ENCODE data around the gene RRP8.

RRP8 gene

DNA sequence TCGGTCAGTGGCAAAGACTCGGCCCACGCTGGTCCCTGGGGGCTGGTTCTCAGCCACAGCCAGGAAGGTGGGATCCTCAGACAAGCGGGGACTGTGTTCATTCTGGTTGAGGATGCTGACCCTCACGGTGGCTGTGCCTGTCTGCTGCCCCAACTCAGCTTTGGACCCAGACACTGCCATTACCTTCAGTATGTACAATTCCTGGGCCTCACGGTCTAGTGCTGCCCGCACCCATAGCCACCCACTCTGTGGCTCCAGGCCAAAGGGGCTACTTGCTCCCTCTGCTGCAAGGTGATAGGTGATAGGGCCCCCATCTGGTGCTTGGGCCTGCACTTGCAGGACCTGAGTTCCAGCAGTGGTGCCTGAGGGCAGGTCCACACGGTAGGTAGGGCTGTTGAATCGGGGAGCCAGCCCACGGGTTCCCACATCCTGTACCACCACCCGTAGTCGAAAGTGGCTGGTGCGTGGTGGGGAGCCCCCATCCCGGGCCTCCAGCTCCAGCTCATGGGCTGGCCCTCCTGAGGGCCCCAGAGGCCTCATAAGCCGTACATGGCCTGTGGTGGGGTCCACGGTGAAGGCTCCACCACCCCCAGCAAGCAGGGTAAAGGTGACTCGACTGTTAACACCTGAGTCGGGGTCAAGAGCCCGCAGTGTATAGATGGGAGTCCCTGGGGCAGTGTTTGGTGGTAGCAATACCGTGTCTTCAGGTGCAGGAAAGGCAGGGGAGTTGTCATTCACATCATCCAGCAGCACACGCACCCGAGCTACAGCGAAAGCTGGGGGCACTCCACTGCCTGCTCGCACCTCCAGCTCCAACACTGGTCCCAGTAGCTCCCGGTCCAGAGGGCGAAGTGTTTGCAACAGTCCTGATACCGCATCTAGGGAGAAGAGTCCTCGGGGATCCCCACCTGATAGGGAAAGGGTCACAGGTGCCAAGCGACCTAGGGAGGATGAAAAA, 29.0 kb upstream of the RRP8 start:
- no peak for DNase-seq (ENCODE audit: low read depth in 2 of 2)

DNA sequence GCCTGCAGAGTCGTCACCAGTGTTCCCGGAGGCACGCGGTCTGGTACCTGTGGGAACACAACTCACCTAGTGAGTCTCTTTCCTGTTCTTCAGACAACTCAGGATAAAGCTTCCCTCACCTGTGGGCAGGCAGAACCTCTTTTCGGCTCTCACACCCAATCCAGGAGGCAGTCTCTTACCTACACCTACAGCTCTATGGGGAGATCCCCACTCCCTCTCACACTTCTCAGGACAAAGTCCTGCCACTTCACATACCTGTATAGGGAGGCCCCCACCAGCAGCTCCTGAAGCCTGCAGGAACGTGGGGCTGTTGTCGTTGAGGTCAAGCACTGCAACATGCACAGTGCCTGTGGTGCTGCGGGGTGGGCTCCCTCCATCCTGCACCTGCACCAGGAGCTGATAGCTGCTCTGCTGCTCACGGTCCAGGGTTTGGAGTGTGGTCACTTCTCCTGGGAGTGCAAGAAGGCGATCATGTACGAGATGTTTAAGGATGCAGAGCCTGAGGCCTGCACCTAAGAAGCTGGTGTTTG, 28.0 kb upstream of the RRP8 start:
- DNase-seq (ENCODE audit: low read depth in 2 of 2): no peak

DNA sequence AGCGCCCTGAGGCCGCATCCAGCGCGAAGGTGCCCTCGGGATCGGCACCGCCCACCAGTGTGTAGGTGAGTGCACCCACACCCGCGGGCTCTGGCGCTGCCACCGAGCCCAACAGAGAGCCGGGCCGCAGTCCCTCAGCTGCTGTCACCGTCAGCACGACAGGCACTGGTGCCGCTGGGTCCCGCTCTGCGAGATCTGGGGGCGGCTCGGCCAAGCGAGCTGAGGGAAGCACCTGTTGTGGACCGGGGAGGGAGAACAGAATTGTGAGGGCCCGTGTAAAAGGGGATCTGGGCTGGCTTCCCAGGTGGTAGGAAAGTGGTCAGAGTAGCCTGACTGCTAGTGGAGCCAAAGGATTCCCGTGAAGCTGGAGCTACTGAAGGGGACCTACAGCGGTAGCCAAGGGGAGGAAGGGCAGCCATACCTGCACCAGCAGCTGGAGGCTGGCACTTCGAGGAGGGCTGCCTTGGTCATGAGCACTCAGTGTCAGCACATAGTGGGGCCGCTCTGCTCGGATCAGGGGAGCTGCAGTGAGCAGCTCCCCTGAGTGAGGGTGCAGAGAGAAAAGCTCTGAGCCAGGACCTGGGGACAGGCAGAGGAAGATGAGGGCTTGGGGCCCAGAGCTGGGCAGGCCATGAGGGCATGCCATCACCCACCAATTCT, 27.3 kb upstream of the RRP8 start:
- no peak for DNase-seq (ENCODE audit: low read depth in 2 of 2)

DNA sequence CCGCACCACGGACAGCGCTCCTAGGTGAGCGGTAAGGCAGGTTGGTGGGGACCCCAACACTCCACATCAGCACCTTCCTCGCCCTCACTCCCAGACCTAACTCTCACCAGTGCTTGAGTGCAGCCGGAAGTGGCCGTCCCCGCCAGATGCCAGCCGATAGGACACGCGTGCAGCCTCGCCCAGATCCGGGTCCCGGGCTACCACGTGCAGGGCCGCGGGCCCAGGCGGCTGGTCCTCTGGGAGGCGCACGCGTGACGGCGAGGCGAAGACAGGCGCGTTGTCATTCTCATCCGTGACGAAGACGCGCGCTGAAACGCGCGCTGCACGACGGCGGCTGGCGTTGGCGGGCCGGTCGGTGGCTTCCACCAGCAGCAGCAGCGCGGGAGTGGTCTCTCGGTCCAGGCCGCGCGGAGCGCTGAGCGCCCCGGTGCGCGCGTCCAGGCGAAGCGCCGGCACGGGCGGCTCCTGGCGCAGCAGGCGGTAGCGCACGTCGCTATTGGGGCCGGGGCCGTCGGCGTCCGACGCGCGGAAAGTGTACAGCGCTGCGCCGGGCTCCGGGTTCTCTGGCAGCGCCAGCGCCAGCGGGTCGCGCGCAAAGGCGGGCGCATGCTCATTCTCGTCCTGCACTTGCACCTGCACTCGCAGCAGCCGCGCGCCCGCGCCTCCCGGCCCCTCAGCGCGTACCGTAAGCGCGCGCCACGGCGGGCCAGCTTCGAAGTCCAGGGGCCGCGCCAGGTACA, 26.6 kb upstream of the RRP8 start:
- DNase-seq (ENCODE audit: low read depth in 2 of 2): no peak

DNA sequence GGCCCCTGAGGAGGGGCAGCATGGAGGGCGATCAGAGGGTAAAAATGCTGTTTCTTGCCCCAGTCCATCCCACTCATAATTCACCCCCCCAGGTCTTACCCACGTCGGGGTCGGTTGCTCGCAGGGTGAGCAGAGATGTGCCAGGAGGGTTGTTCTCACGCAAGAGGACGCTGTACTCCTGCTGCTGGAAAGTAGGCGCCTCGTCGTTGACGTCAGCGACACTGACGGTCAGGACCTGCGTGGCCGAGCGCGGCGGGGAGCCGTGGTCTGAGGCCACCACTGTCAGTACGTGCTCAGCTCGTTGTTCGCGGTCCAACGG, 26.1 kb upstream of the RRP8 start:
- no peak for DNase-seq (ENCODE audit: low read depth in 2 of 2)

DNA sequence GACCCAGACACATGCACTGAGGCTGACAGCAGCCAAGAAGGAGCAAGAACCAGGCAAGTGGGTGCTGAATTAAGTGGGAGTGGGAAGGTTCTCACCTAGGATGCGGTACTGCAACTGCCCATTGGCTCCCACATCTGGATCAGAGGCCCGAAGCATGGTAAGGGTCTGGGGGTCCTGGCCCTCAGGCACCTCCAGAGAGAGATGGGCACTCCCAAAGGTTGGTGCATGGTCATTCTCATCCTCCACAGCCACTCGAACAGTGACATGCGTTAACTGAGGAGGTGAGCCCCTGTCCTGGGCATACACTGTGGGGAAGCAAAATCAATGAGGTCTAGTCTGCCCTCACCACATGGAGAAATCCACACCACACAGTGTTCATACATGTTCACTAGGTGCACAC, 25.1 kb upstream of the RRP8 start:
- no peak for DNase-seq (ENCODE audit: low read depth in 2 of 2)

DNA sequence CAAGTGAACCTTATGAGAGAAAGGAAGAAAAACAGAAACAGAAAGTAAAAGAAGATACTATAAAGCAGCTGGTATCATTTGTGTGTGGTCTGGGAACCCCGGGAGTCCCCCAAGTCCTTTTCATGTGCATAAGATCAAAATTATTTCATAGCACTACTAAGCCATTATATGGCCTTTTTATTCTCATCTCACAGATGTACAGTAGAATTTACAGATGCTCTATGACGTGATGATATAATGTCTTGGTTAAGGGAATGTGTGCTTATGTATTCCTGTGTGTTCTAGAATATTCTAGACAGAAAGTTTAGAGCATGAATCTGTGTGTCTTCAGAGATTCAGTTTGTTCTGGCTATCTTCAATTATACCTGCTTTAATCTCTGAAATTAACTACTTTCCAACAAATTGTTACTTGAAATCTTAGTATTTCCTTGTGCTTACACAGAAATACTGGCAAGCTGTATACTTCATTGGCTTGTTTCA, 24.4 kb upstream of the RRP8 start:
- no peak for DNase-seq (ENCODE audit: low read depth in 2 of 2)

DNA sequence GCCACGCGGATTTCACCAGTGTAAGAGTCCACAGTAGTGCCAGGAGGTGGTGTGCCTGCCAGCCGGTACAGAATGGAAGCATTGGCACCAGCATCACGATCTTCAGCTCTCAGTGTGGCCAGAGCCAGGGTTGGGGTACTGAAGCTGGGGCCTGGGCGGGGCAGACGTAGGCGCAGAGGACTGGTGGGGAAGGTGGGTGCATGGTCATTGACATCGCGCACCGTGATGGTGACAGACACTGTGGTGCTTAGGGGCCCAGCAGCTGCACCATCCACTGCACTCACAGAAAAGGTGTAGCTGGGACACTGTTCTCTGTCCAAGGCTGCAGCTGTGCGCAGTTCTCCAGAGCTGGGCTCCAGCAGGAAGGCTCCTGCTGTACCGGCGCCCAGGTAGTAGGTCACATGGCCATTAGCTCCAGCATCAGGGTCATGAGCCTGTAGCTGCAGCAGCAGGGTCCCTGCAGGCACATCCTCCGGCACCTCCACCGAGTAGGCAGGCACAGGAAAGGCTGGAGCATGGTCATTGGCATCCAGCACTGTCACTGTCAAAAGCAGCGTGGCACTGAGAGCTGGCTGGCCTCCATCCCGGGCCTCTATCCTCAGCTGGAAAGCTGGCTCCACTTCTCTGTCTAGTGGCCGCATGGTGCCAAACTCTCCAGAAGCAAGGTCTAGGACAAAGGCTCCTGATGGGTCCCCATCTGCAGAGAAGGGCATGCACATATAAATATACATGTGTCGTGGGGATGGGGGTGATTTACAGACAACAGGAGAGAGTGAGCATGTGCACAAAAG, 23.8 kb upstream of the RRP8 start:
- no peak for DNase-seq (ENCODE audit: low read depth in 2 of 2)

DNA sequence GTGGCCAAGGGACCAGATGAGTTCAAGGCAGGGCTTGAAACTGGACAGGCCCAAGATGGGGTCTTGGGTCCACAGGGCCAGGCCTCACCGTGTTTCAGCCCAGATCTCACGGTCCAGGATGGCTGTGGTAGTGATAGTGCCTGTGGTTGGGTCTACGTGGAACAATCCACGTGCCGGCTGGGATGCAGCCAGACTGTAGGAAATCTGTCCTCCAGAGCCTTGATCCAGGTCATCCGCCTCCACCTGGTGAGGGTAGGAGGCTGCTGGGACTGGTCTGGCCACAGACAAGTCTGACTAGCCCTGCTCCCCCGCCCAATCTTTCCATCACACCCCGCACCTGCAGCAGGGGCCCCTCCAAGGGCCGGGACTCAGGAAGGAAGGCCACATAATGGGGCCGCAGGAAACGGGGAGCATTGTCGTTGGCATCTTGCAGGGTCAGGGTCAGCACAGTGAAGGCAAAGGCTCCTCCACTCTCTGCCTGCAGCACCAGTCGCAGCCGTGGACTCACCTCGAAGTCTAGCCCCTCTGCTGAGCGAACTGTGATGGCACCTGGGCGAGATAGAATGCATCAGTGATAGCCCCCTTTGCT, 22.5 kb upstream of the RRP8 start:
- no peak for DNase-seq (ENCODE audit: low read depth in 2 of 2)

DNA sequence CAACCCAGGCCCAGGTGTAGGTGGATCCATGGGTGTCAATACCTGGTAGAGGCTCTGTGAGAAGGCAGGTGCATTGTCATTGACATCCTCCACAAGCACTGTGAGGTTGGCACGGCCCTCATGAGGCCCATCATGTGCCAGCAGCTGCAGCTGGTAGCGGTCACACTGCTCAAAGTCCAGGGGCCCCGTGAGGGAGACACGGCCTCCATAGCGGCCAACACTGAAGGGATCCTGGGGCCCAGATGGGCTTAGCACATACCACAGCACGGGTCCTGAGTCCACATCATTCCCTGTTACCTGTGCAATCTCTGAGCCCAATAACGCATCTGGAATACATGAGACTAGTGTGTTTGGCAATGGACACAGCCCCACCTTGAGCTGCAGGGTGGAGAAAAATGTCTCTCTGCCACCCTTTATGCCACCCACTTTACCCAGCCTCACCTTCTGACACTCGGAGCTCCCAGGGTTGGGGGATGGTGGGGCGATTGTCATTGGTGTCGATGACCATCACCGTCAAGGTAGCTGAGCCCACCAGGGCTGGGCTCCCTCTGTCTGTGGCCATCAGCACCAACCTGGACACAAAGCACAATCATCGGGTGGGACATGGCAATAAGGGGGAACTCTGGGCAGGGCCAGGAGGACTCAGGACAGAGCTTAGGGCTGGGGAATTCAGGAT, 21.9 kb upstream of the RRP8 start:
- DNase-seq (ENCODE audit: low read depth in 2 of 2): no peak

DNA sequence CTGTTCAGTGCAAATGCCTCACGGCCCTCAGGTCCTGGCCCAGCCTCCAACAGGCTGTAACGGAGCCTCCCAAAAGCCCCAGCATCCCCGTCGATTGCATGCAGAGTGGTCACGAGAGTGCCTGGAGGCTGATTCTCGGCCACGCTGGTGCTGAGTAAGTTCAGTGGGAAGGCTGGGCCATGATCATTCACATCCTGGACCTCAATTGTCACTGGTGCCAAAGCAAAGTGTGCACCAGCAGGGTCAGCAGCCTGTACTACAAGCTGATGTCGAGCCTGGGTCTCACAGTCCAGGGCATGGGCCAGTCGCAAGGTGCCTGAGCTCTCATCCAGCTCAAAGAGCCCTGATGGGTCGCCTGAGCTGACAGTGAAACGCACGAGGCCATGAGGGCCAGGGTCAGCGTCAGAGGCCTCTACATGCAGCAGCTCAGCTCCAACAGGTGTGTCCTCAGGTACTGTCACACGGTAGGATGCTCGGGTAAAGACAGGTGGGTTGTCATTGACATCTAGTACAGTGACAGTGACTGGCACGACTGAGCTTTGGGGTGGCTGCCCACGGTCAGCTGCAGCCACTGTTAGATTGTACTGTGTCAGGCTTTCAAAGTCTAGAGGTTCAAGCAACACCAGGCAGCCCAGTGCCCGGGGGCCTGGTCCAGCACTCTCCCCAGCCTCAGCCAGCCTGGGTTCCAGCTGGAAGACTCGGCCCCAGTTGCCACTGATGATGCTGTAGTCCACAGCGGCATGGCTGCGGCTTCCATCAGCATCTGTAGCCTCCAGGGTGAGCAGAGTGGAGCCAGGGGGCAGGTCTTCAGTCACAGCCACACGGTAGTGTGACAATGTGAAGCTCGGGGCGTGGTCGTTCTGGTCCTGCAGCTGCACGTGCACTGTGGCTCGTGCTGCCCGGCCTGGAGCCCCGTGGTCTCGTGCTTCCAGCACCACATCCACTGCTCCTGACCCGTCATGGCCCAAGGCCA, 20.3 kb upstream of the RRP8 start:
- DNase-seq (ENCODE audit: low read depth in 2 of 2): no peak

DNA sequence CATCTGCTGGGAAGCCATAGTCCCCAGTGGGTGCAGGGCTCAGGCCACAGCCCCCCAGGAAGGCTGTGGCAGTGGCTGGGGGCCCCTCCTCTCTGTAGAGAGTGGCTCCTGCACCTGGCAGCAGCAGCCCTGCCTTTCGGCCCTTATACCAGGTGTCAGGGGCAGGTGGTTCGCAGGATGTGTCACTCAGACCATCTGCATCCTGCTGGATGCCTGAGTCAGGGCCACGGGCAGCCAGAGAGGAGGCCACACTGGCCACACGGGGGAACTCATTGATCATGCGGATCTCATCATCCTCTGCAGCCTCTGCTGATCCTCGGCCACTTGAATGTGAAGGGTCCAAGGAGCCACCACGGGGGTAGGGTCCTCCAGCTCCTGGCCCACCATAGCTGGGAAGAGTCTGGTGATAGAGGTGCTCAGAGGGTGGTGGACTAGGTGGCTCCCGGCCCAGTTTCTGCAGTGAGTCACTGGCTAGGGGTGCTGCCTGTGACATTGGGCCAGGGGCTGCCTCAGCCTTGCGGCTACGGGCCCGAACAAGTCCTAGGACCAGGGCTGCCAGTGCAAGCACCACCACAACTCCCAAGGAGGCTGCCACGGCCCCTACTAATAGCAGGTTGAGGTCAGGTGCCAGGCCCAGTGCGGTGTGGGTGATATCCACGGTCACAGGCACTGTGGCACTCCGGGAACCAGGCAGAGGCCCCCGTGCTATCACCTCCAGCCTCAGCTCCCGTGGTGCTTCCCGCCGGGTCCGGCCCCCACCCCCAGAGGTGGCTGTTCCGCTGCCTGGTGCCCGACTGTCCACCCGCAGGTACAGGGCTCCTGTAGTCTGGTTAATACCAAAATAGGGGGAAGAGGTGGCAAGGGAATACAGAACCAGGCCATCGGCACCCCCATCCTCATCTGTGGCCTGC, 19.1 kb upstream of the RRP8 start:
- DNase-seq (ENCODE audit: low read depth in 2 of 2): no peak

DNA sequence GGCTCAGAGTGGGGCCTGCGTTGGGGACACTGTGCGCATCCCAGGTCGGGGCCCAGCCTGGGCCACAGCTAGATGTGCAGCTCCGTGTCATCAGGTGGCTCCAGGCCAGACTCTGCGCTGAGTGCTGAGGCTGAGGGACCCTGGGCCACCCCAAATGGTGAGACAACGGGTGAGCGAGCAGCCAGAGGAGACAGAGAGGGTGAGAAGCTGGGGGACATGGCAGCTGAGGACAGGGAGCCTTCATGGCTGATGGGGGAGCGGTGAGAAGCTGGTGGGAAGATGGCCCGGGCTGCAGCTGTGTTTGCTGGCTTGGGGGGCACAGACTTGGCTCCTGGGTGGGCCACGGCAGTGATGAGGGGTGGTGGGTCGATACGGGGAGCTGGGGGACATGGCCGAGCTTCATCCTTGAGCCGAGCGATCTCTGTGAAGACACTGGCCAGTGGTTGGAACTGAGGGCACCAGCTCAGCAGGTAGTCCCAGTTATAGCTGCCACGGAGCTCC, 18.3 kb upstream of the RRP8 start:
- no peak for DNase-seq (ENCODE audit: low read depth in 2 of 2)

DNA sequence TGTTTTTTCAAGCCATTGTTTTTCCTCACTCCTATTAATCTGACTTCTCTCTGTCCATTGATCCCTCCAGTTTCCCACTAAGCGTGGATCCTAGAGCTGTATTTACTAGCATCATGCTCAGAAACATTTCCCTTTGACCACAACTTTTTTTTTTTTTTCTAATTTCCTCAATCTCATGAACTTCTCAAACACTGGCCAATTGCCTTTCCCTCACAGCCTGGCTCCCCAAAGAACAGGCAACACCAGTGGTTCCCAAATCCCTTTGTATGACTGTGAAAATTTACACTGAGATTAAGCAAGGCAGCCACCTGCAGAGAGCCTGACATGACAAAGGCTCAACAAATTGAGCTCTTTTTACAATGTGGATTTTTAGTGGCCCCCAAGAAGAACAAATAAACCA, 17.2 kb upstream of the RRP8 start:
- no peak for DNase-seq (ENCODE audit: low read depth in 2 of 2)

DNA sequence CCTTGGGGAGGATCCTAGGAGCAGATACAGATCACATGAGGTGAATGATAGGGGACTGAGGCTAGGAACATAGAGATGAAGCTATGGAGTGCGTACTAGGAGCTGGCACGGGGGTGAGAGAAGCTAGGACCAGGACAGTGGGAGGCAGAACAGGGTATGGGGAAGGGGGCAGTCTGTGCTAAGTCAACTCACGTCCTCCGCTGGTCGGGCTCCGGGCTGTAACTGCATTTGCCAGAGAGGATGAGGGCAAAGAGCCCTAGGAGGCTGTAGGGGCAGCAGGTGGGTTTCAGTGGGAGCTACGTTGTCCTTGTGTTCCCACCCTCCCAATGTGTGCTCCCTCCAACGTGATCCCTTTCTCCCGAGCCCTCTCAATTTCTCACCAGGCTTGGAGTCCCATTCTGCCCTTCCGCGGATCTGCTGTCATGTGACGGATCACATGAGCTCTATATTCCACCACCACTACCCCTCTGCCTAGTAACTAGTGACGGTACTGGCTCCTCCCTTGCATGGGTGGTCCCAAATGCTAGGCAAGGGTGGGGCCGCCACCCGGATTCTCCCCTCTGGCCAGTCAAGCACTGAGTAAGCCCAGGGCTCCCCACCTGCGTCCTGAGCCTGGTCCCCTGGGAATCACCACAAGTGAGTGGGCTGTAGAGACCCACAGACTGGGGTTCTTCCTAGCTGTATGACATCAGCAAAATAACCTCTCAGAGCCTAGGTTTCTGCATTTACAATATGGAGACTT, 15.8 kb upstream of the RRP8 start, which contains the start of gene TPP1:
Gene TPP1, minus strand, starts transcription at position 419 of the 742 bp plus-strand sequence. Its CDS starts 22 bp downstream, at position 397.
- DNase-seq (ENCODE audit: low read depth in 2 of 2): peak; percentile 82 to 83

DNA sequence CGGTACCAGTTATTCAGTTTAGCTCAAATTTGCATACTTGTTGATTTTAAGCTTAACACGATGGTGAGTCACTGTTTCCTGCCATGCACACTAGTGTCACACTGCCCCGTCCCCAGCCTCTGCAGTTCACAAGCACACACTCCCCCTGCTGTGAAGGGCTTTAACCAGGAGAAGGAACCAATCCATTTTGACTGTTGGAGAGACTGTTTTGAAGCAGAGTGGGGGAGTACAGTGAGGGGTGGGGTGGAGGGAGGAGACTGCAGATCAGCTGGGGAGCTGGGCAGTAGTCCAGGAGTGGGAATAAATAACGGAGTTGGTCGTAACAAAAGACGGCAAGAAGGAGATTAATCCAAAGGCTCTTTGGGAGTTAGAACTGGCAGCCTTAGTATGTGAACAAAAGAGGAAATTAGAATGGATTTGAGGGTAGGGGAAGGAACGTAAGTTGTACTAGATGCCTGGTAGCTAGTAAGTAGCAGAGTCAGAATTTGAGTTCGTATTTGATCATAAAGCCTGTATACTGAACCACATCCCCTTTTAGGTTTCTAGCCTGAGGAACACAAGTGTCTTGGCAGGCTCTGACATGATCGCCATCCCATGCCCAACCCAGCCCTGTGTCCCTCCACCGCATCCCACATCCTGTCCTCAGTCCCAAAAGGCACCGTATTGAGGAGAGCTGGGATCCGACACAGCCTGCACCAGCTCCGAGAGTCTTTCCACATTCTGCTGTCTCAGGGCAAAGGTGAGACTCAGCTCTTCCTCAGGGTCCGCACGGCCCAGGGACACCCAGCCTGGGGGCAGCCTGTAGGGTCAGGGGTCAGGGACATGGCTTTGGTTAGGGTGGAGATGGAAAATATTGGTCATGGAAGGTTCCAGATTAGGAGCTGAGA, 14.9 kb upstream of the RRP8 start:
- DNase-seq (ENCODE audit: low read depth in 2 of 2): peak; percentile 31 to 40

Measured in stimulated activated CD8-positive, alpha-beta memory T cell treated with anti-CD3 and anti-CD28 coated beads, Interleukin-7, amount 100 ng/mL, for 1 hour (primary cell).